ENCODE measurements around the gene MSH3. TPM values are rescaled to one million over a fixed set of nuclear protein-coding genes. Genes with fewer than 3 reads are reported as not detected.

MSH3 gene
- polyA plus RNA-seq, 1 of the 3 experiments (the other 2 are of a cell fraction), result 3.5 TPM

DNA sequence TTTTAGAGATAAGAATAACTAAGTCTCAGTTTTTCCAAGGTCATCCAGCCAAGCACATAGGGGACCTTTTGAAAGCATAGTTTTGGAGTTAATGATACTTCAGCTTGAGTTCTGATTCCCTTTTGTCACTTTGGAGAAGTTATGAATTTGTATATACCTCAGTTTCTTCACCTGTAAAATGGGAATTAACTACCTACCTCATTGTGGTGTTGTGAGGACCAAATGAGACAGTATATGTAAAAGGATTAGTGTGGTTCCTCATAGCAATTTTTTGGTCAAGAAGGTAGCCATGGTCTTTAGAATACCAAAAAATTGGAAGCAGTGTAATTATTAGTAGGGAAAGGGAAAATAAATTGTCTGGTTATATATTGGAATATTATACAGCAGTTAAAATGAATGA is 98.0 kb downstream of the MSH3 start:
- CTCF ChIA-PET, result no interaction called here
- H3K4me1 ChIP-seq (ENCODE audit: control insufficient read depth in 1 of 2, insufficient read depth in 2 of 2, low read depth in 1 of 2, low read length in 1 of 2), result no peaks in the 10 kb centered on the region; a peak in 1 of 4 replicates
- POLR2A ChIA-PET, result no interaction called here
- H2AFZ ChIP-seq (ENCODE audit: low read depth), result no peak overlapping the region
- no peaks in the 10 kb centered on the region for H3K9me2 ChIP-seq
- no peaks in the 10 kb centered on the region for H3K27me3 ChIP-seq (ENCODE audit: insufficient read depth)
- H3K36me3 ChIP-seq (replicated peaks in 1 of 2; ENCODE audit: control insufficient read depth in 1 of 2, insufficient read depth in 2 of 2, low read length in 1 of 2), result peaks cover 11 to 16% of the 10 kb centered on the region in 2 experiments
- no peak for TF ChIP-seq NFIC (IDR thresholded peaks at IDR 0.05; ENCODE audit: borderline replicate concordance)
- TF ChIP-seq PBX3 (IDR thresholded peaks at IDR 0.05), result no peak
- no peak for TF ChIP-seq ELF1 (IDR thresholded peaks at IDR 0.05)
- no peak for TF ChIP-seq SMC3 (IDR thresholded peaks at IDR 0.05; ENCODE audit: low read depth, low read length)
- no peak for TF ChIP-seq JUND (IDR thresholded peaks at IDR 0.05)
- no peak for TF ChIP-seq RCOR1 (IDR thresholded peaks at IDR 0.05; ENCODE audit: low read length)
- TF ChIP-seq MEF2A (IDR thresholded peaks at IDR 0.05; ENCODE audit: borderline replicate concordance, low read depth), result no peak
- no peak for TF ChIP-seq RXRA (IDR thresholded peaks at IDR 0.05; ENCODE audit: borderline replicate concordance, low read depth)
- no peak for TF ChIP-seq FOSL2 (IDR thresholded peaks at IDR 0.05; ENCODE audit: borderline replicate concordance, low read depth)
- TF ChIP-seq, protein P1, sequence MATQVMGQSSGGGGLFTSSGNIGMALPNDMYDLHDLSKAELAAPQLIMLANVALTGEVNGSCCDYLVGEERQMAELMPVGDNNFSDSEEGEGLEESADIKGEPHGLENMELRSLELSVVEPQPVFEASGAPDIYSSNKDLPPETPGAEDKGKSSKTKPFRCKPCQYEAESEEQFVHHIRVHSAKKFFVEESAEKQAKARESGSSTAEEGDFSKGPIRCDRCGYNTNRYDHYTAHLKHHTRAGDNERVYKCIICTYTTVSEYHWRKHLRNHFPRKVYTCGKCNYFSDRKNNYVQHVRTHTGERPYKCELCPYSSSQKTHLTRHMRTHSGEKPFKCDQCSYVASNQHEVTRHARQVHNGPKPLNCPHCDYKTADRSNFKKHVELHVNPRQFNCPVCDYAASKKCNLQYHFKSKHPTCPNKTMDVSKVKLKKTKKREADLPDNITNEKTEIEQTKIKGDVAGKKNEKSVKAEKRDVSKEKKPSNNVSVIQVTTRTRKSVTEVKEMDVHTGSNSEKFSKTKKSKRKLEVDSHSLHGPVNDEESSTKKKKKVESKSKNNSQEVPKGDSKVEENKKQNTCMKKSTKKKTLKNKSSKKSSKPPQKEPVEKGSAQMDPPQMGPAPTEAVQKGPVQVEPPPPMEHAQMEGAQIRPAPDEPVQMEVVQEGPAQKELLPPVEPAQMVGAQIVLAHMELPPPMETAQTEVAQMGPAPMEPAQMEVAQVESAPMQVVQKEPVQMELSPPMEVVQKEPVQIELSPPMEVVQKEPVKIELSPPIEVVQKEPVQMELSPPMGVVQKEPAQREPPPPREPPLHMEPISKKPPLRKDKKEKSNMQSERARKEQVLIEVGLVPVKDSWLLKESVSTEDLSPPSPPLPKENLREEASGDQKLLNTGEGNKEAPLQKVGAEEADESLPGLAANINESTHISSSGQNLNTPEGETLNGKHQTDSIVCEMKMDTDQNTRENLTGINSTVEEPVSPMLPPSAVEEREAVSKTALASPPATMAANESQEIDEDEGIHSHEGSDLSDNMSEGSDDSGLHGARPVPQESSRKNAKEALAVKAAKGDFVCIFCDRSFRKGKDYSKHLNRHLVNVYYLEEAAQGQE (IDR thresholded peaks at IDR 0.05; ENCODE audit: low read depth, low read length), result no peak
- no peak for TF ChIP-seq MXI1 (IDR thresholded peaks at IDR 0.05; ENCODE audit: low read depth, low read length)
- TF ChIP-seq FOXJ3 (CRISPR knock-in tag; IDR thresholded peaks at IDR 0.05), result no peak
- TF ChIP-seq, protein P2, sequence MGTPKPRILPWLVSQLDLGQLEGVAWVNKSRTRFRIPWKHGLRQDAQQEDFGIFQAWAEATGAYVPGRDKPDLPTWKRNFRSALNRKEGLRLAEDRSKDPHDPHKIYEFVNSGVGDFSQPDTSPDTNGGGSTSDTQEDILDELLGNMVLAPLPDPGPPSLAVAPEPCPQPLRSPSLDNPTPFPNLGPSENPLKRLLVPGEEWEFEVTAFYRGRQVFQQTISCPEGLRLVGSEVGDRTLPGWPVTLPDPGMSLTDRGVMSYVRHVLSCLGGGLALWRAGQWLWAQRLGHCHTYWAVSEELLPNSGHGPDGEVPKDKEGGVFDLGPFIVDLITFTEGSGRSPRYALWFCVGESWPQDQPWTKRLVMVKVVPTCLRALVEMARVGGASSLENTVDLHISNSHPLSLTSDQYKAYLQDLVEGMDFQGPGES (IDR thresholded peaks at IDR 0.05; ENCODE audit: low read depth, low read length), result no peak
- no peak overlapping the region for H3K27ac ChIP-seq (ENCODE audit: low read depth in 2 of 2, low read length in 1 of 2)
- H3K9ac ChIP-seq, result no peak overlapping the region
- H3K9me3 ChIP-seq, result no peaks in the 10 kb centered on the region
- no peaks in the 10 kb centered on the region for H4K20me1 ChIP-seq (ENCODE audit: insufficient read depth)
- no peaks in the 10 kb centered on the region for H3K79me2 ChIP-seq (ENCODE audit: insufficient read depth)
- no peak overlapping the region for H3K4me2 ChIP-seq
- no peak overlapping the region for H3K4me3 ChIP-seq (ENCODE audit: low read depth in 2 of 2, low read length in 1 of 2)
- DNase-seq, result no peak
- H3F3A ChIP-seq (replicated peaks; ENCODE audit: insufficient read depth), result no peaks in the 10 kb centered on the region

DNA sequence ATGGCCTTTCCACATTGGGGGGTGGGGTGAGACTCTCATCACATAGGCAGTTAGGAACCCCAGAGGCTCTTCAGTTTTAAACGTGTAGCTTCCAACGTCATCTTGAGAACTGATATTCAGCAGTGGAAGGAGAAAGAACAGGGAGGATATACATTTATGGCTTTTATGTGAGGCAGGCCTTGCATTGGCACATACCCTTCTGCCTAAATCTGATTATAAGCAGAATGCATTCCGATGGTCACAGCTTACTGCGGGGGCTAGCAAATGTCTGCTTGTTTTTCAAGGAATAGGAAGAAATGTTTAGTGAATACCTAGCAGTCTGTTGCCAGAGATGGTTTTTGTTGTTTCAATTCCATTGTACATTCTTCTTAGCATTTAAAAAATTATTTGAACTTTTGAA is 99.3 kb downstream of the MSH3 start:
- TF ChIP-seq ZBTB33 (IDR thresholded peaks at IDR 0.05; ENCODE audit: borderline replicate concordance, low read depth) (no peak), FOSL2 (IDR thresholded peaks at IDR 0.05; ENCODE audit: borderline replicate concordance, low read depth) (no peak), MXI1 (IDR thresholded peaks at IDR 0.05; ENCODE audit: low read depth, low read length) (no peak), RXRA (IDR thresholded peaks at IDR 0.05; ENCODE audit: borderline replicate concordance, low read depth) (no peak), NFIC (IDR thresholded peaks at IDR 0.05; ENCODE audit: borderline replicate concordance) (no peak), MEF2A (IDR thresholded peaks at IDR 0.05; ENCODE audit: borderline replicate concordance, low read depth) (no peak), RAD21 (IDR thresholded peaks at IDR 0.05; ENCODE audit: low read length) (no peak), FOXJ3 (CRISPR knock-in tag; IDR thresholded peaks at IDR 0.05) (no peak), GATA2 (CRISPR knock-in tag; IDR thresholded peaks at IDR 0.05) (no peak)
- TF ChIP-seq, protein P2 (IDR thresholded peaks at IDR 0.05; ENCODE audit: low read depth, low read length), result no peak

More for the DNA sequence above, 99.3 kb downstream of the MSH3 start:
- no peaks in the 10 kb centered on the region for H3K27me3 ChIP-seq (ENCODE audit: insufficient read depth)
- ChIA-PET POLR2A (no interaction called here), CTCF (no interaction called here)
- no peak overlapping the region for H3K4me3 ChIP-seq (ENCODE audit: low read depth in 2 of 2, low read length in 1 of 2)
- H3K4me1 ChIP-seq (ENCODE audit: control insufficient read depth in 1 of 2, insufficient read depth in 2 of 2, low read depth in 1 of 2, low read length in 1 of 2), result no peaks in the 10 kb centered on the region; a peak in 1 of 4 replicates
- no peak for DNase-seq
- H3F3A ChIP-seq (replicated peaks; ENCODE audit: insufficient read depth), result no peaks in the 10 kb centered on the region
- WGBS (ENCODE audit: low lambda C conversion rate), result 69% methylated on average over 4 of the region's 4 CpGs
- no peak overlapping the region for H3K27ac ChIP-seq (ENCODE audit: low read depth in 2 of 2, low read length in 1 of 2)
- no peak overlapping the region for H3K9ac ChIP-seq
- H3K36me3 ChIP-seq (replicated peaks in 1 of 2; ENCODE audit: control insufficient read depth in 1 of 2, insufficient read depth in 2 of 2, low read length in 1 of 2), result peaks cover 10 to 11% of the 10 kb centered on the region in 2 experiments
- H3K9me2 ChIP-seq, result no peaks in the 10 kb centered on the region
- no peak overlapping the region for H3K4me2 ChIP-seq
- no peaks in the 10 kb centered on the region for H4K20me1 ChIP-seq (ENCODE audit: insufficient read depth)
- H2AFZ ChIP-seq (ENCODE audit: low read depth), result no peak overlapping the region
- no peaks in the 10 kb centered on the region for H3K79me2 ChIP-seq (ENCODE audit: insufficient read depth)
- H3K9me3 ChIP-seq, result no peaks in the 10 kb centered on the region
